GM19240 (cell line): ENCODE data around the gene NR2F6.

ENCODE experiments used
- DNase-seq: peaks from one replicate; pipeline ENCODE4 v3.0.0; 2011; ENCODE audit warnings: low spot score; ENCODE audit not compliant: insufficient read length

Gene NR2F6

GRCh38 chr19:17240062-17240752, 5.5 kb downstream of the NR2F6 start:
- DNase-seq = no peak

- no peak for DNase-seq
These were observed 7.7 kb downstream of the NR2F6 start for GRCh38 chr19:17237747-17238706.

GRCh38 chr19:17236811-17237543, 8.7 kb downstream of the NR2F6 start:
- DNase-seq = no peak

- DNase-seq = no peak
These were observed 9.5 kb downstream of the NR2F6 start for GRCh38 chr19:17235971-17236777.

DNA sequence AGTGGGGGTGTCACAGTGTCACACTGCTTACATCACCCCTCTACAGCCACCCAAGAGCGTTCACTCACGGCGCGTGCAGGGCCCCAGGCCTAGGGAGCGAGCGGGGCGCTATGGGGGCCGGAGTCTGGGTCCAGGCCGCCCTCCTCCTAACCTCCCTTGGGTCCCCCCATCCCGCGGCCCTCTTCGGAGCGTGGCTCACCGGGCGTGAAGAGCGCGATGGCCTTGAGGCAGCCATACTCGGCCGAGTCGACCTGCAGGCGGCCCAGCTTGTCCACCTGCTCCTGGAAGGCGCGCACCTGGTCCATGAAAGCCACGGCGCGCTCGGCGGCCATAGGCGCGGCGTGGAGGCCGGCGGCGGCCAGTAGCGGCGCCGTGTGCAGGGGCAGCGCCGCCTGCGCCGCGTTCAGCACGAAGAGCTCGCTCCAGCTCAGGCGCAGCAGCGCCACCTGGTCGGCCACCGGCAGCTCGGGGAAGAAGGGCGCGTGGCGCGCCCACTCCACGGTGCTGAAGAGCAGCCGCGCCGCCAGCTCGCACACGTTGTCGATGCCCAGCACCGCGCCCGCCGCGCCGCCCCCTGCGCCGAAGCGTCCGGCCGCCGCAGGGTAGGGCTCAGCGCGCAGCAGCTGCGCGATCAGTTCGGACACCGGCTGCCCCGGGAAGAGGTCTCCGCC, 10.3 kb downstream of the NR2F6 start:
- no peak for DNase-seq

DNA sequence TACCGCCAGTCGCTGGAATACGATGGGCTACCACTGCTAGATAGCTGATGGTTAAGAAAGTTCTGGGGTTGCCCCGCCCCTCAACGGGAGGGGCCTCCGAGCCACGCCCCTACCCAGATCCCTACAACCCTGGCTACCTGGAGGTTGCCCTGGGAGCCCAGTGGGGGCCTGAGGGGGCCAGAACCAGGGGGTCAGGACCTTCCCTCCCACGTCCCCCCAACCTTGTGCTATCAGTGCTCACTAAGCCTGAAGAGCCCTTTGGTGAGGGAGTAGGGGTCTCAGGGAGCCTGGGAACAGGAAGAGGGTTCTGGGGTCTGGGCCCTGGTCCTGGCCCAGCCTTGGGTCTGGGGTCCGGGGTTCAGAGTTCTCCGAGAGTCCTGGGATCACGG, 10.8 kb downstream of the NR2F6 start:
- DNase-seq = no peak

DNA sequence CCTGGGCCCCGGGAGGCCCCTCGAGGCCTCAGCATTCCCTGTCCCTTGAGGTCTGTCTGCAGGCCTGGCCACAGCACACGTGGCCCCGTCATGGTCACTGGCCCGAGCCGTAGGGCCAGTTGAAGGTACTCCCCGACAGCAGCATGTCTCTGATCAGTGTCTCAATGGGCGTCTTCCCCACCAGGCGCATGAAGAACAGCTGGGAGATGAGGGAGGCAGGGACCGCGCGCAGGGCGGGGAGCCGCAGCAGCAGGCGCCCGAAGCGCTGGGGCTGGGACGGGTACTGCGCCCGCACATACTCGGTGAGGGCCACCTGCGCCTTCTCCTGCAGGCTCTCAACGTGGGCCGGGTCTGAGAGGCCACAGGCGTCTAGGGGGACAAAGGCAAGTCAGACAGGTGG, 13.5 kb downstream of the NR2F6 start:
- no peak for DNase-seq

DNA sequence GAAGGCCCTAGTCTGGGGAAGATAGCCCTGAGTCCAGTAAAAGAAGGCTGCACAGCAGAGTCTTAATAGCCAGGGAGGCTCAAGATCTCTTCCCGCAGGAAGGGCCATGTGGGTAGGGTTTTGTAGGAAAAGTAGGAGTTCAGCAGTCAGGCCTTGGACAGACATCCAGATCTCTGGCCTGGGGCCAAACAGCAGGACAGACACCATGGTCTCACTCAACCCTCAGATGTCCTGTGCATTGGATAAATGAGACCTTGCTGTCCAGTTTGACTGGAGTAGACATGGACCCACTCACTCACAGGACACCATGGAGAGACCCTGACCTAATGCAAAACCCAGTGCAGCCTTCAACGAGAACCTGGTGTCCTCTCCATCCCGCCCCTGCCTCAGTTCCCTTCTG, 15.8 kb downstream of the NR2F6 start:
- no peak for DNase-seq

GRCh38 chr19:17227798-17228367, 17.8 kb downstream of the NR2F6 start:
- no peak for DNase-seq

DNA sequence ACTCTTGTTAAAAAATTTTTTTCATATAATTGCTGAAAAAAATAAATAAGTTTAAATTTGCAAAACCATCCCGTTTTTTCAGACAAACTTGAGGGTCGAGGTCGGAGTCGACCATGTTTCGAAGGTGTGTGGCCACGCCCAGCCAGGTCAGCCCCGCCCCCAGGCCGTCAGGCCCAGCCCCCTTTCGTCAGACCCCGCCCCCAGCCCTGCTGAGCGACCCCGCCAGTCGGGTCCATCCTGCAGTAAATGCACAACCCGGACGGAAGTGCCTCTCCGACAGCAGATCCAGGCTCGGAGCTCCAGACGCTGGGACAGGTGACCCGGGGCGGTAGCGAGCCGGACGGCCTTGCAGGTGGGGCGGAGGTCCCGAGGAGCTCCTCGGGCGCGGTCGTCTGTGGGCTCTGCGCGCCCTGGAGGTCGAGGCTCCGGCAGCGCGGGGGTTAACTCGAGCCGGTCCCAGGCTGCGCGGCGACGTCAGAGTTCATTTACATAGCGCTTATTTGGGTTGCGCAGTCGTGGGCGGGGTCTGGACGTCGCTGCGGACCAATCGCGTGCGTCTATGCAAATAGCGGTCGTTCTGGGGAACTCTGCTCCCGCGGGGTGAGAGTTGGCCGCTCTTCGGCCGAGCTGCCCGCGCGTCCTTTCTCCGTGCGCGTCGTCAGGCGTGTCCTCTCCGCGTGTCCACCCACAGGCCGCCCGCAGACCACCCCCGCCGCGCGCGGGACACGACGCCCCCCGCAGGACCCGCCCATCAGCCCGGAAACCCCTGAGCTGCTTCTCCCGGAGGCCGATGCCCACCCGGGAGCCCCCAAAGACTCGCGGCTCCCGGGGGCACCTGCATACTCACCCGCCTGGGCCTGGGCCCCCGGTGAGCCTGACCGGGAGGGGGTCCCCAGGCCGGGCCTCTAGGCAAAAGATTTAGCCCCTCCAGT, 19.5 kb downstream of the NR2F6 start, which contains the start of gene OCEL1:
OCEL1 (plus strand) TSS at position 225 of the 932 bp plus-strand sequence; CDS start at position 247, 22 bp downstream.
- peak; percentile 84 for DNase-seq

GRCh38 chr19:17225053-17225452, 20.7 kb downstream of the NR2F6 start:
- no peak for DNase-seq

DNA sequence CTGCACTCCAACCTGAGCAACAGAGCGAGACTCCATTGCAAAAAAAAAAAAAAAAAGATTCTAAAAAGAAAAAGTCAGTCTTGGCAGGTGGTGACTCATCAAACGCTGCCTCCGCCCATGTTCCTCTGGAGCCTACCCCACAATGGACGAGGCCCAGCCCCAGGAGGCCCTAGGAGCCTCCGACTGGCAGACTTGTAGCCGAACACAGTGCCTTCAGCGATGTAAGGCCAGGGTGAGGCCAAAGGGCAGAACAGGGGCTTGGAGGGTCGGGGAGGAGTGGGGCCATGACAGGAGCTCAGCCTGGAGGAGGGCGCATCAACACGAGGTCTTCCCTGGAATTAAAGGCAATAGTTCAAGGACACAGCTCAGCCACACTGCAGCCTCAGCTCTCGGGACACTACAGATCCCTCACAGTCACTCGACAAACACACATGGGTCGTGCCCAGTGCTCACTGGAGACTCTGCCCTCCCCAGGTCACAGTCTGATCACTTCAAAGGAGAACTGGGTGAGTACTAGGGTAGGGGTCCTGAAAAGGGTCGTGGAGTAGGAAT, 25.4 kb downstream of the NR2F6 start:
- no peak for DNase-seq

- no peak for DNase-seq
These were observed 26.4 kb downstream of the NR2F6 start for GRCh38 chr19:17219286-17219685.

- DNase-seq = no peak
These were observed 29.6 kb downstream of the NR2F6 start for GRCh38 chr19:17216058-17216670.

DNA sequence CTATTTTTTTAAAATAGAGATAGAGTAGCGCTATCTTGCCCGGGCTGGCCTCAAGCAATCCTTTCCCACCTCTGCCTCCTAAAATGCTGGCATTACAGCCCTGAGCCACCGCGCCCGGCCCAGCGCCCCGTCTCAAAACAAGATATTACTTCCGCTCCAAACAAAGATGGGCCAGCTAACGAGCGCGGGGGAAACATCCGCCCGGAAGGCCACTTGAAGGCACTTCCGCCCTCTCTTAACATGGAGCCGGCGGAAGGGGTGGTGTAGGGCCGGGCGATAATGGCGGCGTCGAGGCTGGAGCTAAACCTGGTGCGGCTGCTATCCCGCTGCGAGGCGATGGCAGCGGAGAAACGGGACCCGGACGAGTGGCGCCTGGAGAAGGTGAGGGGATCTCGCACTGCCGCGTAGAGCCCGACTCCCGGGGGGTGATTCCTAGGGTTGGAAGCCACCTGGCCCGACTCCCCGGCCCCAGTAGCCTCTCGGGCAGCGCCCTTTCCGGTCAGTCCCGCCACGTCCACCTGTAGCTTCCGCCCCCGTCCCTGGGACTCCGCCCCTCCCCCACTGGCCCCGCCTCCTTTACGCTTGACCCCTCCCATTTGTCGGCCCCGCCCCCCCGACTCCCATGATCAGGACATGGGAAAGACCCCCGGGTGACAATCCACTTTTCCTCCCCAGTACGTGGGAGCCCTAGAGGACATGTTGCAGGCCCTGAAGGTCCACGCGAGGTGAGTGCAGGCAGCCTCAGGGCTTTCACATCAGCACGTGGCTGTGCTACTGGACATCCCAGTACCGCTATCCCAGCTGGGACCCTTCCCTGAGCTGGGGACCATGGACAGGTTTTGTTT, 30.4 kb downstream of the NR2F6 start, which contains the start of gene USE1:
USE1 (plus strand) TSS at position 231 of the 845 bp plus-strand sequence; CDS start at position 280, 49 bp downstream.
- DNase-seq = peak; percentile 95

DNA sequence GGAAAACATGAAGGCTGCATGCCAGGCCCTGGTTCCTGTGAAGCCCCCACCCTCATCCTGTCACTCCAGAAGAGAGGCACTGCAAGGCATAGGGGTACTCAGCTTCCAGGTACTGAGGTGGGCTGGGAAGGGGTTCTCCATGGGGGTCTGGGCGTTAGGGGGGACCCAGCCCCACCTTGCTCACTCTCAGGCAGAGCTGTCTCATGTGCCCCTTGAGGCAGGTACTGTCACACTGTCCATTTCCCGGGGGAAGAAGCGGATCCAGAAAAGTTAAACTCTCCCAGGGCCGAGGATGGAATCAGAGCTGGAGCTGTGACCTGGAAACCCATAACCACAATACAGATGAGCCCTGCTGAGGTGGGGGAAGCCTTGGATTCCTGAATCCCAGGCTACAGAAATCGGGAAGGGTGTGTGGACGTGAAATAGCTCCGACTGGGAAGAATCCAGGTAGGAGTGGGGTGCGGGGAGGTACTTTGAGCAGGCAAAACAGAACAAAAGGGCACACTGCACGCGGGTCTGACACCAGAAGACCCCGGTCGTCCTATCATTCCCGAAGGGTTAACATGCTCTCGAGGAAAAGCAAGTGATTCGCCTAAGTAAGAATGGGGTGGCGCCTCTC, 31.1 kb downstream of the NR2F6 start:
- no peak for DNase-seq

- no peak for DNase-seq
These were observed 32.4 kb downstream of the NR2F6 start for GRCh38 chr19:17213334-17213733.
